ENCODE data around the gene KRTAP3-3.
"Not testable (repeated sequence)": the region's sequence is repeated elsewhere in the genome, so short reads cannot be mapped to it uniquely, and the experiment has no call there.

Gene KRTAP3-3

DNA sequence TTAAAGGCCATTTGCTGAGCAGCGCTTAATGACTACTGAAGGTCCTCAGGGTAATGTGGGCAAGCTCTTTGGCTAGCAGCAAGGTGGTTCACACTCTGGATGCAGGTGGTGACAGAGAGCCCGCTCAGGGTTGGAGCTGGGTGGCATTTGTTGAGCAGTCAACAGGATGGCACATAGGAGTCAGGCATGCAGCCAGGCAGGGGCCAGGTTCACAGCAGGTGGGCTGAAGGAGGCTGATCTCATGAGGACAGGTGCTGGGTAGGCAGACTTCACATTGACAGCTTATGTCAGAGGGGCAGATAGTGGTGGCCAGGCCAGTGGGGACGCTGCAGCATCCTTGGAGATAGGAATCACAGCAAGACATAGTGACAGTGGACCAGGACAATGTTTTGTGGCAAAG lies 10.4 kb upstream of the KRTAP3-3 start:
- Histone ChIP-seq H3K27me3 (ENCODE audit: insufficient read depth, insufficient read length) (no peaks in the 10 kb centered on the region), H3K36me3 (ENCODE audit: insufficient read depth, insufficient read length, low read length) (no peaks in the 10 kb centered on the region), H3K9ac (ENCODE audit: insufficient read length, low read depth) (no peak overlapping the region), H3K9me3 (ENCODE audit: insufficient read depth, low read length) (no peaks in the 10 kb centered on the region), H3K4me1 (ENCODE audit: insufficient read depth, insufficient read length) (peaks cover 4% of the 10 kb centered on the region), H3K4me3 (ENCODE audit: insufficient read length, low read depth) (no peak overlapping the region)
- TF ChIP-seq SUZ12 (IDR thresholded peaks at IDR 0.05; ENCODE audit: extremely low read depth, insufficient read depth, insufficient read length) (no peak), YY1 (IDR thresholded peaks at IDR 0.05; ENCODE audit: insufficient read depth, insufficient read length) (no peak), ZNF274 (IDR thresholded peaks at IDR 0.05; ENCODE audit: low read depth, low read length) (no peak)
- DNase-seq (ENCODE audit: low read depth, low spot score): no peak

DNA sequence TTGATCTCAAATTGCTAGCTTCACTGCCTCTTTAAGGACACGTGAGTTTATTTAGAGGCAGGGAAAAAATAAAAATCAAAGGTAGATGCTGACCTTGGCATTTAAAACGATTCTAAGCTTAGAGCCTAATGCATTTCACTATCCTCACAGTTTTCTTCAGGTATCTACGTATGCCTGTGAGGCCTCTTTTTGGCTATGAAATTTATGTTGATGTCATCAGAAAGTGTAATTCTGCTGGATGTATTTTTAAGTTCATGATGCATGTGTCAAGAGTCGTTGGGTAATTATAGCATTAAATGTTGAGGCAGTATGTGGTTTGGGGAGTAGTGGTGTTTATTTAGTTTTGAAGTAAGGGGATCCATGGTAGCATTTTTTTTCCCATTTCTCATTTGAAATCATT lies 10.0 kb upstream of the KRTAP3-3 start:
- peaks cover 4% of the 10 kb centered on the region for H3K4me1 ChIP-seq (ENCODE audit: insufficient read depth, insufficient read length)
- H3K27me3 ChIP-seq (ENCODE audit: insufficient read depth, insufficient read length): no peaks in the 10 kb centered on the region
- no peak for DNase-seq (ENCODE audit: low read depth, low spot score)
- no peak overlapping the region for H3K9ac ChIP-seq (ENCODE audit: insufficient read length, low read depth)
- no peaks in the 10 kb centered on the region for H3K36me3 ChIP-seq (ENCODE audit: insufficient read depth, insufficient read length, low read length)
- TF ChIP-seq YY1 (IDR thresholded peaks at IDR 0.05; ENCODE audit: insufficient read depth, insufficient read length) (no peak), SUZ12 (IDR thresholded peaks at IDR 0.05; ENCODE audit: extremely low read depth, insufficient read depth, insufficient read length) (no peak), ZNF274 (IDR thresholded peaks at IDR 0.05; ENCODE audit: low read depth, low read length) (no peak)
- no peak overlapping the region for H3K4me3 ChIP-seq (ENCODE audit: insufficient read length, low read depth)
- H3K9me3 ChIP-seq (ENCODE audit: insufficient read depth, low read length): no peaks in the 10 kb centered on the region

DNA sequence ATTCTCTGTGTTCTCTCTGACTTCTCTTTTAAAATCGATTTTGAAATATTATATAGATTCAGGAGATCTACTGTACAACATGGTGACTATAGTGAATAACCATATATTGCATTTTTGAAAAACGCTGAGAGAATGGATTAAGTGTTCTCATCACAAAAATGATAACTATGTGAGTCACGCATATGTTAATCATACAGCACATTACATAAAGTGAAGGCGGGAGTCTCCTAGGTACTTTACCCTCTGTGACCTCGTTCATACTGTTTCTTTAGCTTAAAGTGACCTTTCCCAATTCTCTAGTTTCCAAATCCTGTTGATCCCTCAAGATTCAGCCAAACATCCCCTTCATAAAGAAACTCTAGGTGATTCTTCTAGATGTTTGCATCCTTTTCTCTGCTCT lies 8.8 kb upstream of the KRTAP3-3 start:
- H3K9me3 ChIP-seq (ENCODE audit: insufficient read depth, low read length): no peaks in the 10 kb centered on the region
- DNase-seq (ENCODE audit: low read depth, low spot score): no peak
- H3K36me3 ChIP-seq (ENCODE audit: insufficient read depth, insufficient read length, low read length): no peaks in the 10 kb centered on the region
- H3K4me1 ChIP-seq (ENCODE audit: insufficient read depth, insufficient read length): no peaks in the 10 kb centered on the region
- no peaks in the 10 kb centered on the region for H3K27me3 ChIP-seq (ENCODE audit: insufficient read depth, insufficient read length)
- TF ChIP-seq SUZ12 (IDR thresholded peaks at IDR 0.05; ENCODE audit: extremely low read depth, insufficient read depth, insufficient read length) (no peak), YY1 (IDR thresholded peaks at IDR 0.05; ENCODE audit: insufficient read depth, insufficient read length) (no peak), ZNF274 (IDR thresholded peaks at IDR 0.05; ENCODE audit: low read depth, low read length) (no peak)
- no peak overlapping the region for H3K4me3 ChIP-seq (ENCODE audit: insufficient read length, low read depth)
- H3K9ac ChIP-seq (ENCODE audit: insufficient read length, low read depth): no peak overlapping the region

DNA sequence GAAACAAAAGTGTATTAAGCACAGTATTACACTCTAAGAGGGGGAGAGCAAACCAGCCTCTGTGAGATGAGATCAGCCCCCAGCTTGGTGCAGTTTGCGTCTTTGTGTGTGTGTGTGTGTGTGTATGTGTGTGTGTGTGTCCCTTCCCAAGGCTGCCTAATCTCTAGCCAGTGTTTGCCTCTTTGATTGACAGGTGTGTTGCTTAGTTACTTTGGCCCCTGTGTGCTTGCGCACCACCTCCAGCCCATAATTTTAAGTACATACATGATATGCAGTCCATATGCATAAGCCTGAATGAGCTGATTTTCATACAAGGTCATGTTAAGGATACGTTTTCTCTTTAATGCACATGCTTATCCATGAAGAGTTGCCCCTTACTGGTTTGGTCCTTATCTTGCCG lies 7.8 kb upstream of the KRTAP3-3 start:
- Histone ChIP-seq H3K27me3 (ENCODE audit: insufficient read depth, insufficient read length) (no peaks in the 10 kb centered on the region), H3K9ac (ENCODE audit: insufficient read length, low read depth) (no peak overlapping the region), H3K36me3 (ENCODE audit: insufficient read depth, insufficient read length, low read length) (no peaks in the 10 kb centered on the region), H3K4me1 (ENCODE audit: insufficient read depth, insufficient read length) (no peaks in the 10 kb centered on the region), H3K4me3 (ENCODE audit: insufficient read length, low read depth) (no peak overlapping the region), H3K9me3 (ENCODE audit: insufficient read depth, low read length) (no peaks in the 10 kb centered on the region)
- TF ChIP-seq ZNF274 (IDR thresholded peaks at IDR 0.05; ENCODE audit: low read depth, low read length): no peak
- no peak for TF ChIP-seq YY1 (IDR thresholded peaks at IDR 0.05; ENCODE audit: insufficient read depth, insufficient read length)
- TF ChIP-seq SUZ12 (IDR thresholded peaks at IDR 0.05; ENCODE audit: extremely low read depth, insufficient read depth, insufficient read length): no peak
- no peak for DNase-seq (ENCODE audit: low read depth, low spot score)

DNA sequence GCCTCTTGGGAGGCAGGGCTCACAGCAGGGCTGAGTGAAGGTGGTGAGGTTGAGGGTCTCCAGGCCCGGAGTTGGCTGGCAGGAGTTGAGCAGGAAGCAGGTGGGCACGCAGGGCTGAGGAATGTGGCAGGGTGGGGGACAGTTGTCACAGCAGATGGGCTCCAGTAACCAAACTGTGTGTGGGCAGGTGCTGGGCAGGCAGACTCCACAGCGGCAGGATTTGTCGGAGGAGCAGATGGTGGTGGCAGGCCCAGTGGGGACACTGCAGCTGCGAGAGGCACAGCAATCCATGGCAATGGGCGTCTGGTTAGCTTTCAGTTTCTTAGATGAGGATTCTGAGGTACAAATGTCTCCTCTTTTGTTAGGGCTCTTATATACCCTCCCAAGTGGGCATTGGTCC lies 5.6 kb upstream of the KRTAP3-3 start, which contains the start of gene KRTAP3-2:
TSS of gene KRTAP3-2 (minus strand) at position 344 of the 400 bp plus-strand sequence. CDS start at position 291, 53 bp downstream.
- not testable (repeated sequence) for H3K4me1 ChIP-seq (ENCODE audit: insufficient read depth, insufficient read length); H3K9ac ChIP-seq (ENCODE audit: insufficient read length, low read depth); H3K9me3 ChIP-seq (ENCODE audit: insufficient read depth, low read length); H3K4me3 ChIP-seq (ENCODE audit: insufficient read length, low read depth); H3K36me3 ChIP-seq (ENCODE audit: insufficient read depth, insufficient read length, low read length); DNase-seq (ENCODE audit: low read depth, low spot score); H3K27me3 ChIP-seq (ENCODE audit: insufficient read depth, insufficient read length)

DNA sequence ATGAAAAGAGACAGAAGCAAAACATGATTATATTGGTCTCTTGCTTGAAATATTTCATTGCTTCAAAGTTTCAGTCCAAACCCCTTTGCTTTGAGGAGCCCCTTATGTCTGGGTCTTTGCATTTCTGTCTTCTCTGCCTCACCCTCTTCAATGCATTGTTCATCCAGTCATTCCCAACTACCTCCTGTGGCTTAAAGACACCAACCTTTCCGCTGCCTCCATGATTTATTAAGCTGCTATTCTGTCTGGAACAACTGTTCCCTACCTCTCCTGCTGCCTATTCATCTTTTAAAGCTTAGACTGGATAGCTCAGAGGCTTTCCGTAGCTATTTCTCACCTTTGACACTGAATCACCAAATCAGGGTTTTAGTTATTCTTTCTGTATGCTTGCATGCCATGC lies 3.4 kb upstream of the KRTAP3-3 start:
- no peaks in the 10 kb centered on the region for H3K36me3 ChIP-seq (ENCODE audit: insufficient read depth, insufficient read length, low read length)

DNA sequence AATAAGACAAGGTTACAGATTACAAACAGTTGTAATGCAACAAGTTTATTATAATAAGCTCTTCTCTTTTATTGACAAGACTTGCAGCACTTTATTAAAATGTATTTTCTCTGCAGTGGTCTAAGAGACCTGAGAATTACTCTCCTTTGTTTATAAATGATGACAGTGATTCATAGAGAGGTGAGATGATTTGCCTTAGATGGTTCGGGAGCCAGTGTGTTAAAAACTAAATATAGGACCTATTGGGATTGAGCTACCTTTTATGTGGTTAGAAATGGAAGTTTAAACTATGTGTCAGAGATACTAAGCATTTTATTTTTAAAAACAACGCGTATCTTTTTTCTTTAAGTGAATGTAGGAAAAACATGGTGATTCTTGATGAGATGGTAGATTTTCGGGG lies 2.9 kb upstream of the KRTAP3-3 start:
- Histone ChIP-seq H3K36me3 (ENCODE audit: insufficient read depth, insufficient read length, low read length) (no peaks in the 10 kb centered on the region), H3K9ac (ENCODE audit: insufficient read length, low read depth) (no peak overlapping the region), H3K4me3 (ENCODE audit: insufficient read length, low read depth) (no peak overlapping the region), H3K27me3 (ENCODE audit: insufficient read depth, insufficient read length) (no peaks in the 10 kb centered on the region), H3K4me1 (ENCODE audit: insufficient read depth, insufficient read length) (peaks cover 2% of the 10 kb centered on the region), H3K9me3 (ENCODE audit: insufficient read depth, low read length) (no peaks in the 10 kb centered on the region)
- no peak for DNase-seq (ENCODE audit: low read depth, low spot score)
- TF ChIP-seq ZNF274 (IDR thresholded peaks at IDR 0.05; ENCODE audit: low read depth, low read length): no peak
- no peak for TF ChIP-seq SUZ12 (IDR thresholded peaks at IDR 0.05; ENCODE audit: extremely low read depth, insufficient read depth, insufficient read length)
- TF ChIP-seq YY1 (IDR thresholded peaks at IDR 0.05; ENCODE audit: insufficient read depth, insufficient read length): no peak

More for the DNA sequence above, 3.4 kb upstream of the KRTAP3-3 start:
- Histone ChIP-seq H3K4me1 (ENCODE audit: insufficient read depth, insufficient read length) (peaks cover 2% of the 10 kb centered on the region), H3K9ac (ENCODE audit: insufficient read length, low read depth) (no peak overlapping the region), H3K4me3 (ENCODE audit: insufficient read length, low read depth) (no peak overlapping the region), H3K9me3 (ENCODE audit: insufficient read depth, low read length) (no peaks in the 10 kb centered on the region), H3K27me3 (ENCODE audit: insufficient read depth, insufficient read length) (no peaks in the 10 kb centered on the region)
- TF ChIP-seq SUZ12 (IDR thresholded peaks at IDR 0.05; ENCODE audit: extremely low read depth, insufficient read depth, insufficient read length) (no peak), ZNF274 (IDR thresholded peaks at IDR 0.05; ENCODE audit: low read depth, low read length) (no peak), YY1 (IDR thresholded peaks at IDR 0.05; ENCODE audit: insufficient read depth, insufficient read length) (no peak)
- no peak for DNase-seq (ENCODE audit: low read depth, low spot score)

DNA sequence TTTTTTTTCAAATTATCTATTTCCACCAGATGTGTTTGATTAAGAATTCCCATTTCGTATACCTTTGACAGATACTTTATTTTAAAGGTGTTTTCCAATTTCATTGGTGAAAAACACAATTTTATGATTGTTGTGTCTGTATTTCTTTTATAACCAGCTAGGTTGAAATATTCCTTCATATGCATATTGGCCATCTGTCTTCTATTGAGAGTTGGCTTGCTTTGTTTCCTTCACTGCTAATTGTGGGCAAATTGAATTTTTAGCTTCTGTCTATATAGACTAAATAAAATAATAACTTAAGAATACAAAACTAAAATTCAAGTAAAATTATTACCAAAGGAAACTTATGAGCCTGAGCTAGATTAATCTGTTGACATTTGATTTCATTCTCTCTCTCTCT lies 1.2 kb upstream of the KRTAP3-3 start:
- Histone ChIP-seq H3K9ac (ENCODE audit: insufficient read length, low read depth) (no peak overlapping the region), H3K4me3 (ENCODE audit: insufficient read length, low read depth) (no peak overlapping the region)

More for the DNA sequence above, 1.2 kb upstream of the KRTAP3-3 start:
- peaks cover 2% of the 10 kb centered on the region for H3K4me1 ChIP-seq (ENCODE audit: insufficient read depth, insufficient read length)
- H3K27me3 ChIP-seq (ENCODE audit: insufficient read depth, insufficient read length): no peaks in the 10 kb centered on the region
- peaks cover 4% of the 10 kb centered on the region; the same call in 1 of the 2 replicates for H3K9me3 ChIP-seq (ENCODE audit: insufficient read depth, low read length)
- H3K36me3 ChIP-seq (ENCODE audit: insufficient read depth, insufficient read length, low read length): no peaks in the 10 kb centered on the region
- TF ChIP-seq ZNF274 (IDR thresholded peaks at IDR 0.05; ENCODE audit: low read depth, low read length): no peak
- no peak for TF ChIP-seq SUZ12 (IDR thresholded peaks at IDR 0.05; ENCODE audit: extremely low read depth, insufficient read depth, insufficient read length)
- no peak for TF ChIP-seq YY1 (IDR thresholded peaks at IDR 0.05; ENCODE audit: insufficient read depth, insufficient read length)
- DNase-seq (ENCODE audit: low read depth, low spot score): no peak
